SK-N-SH treated with all-trans-retinoic acid at 6 μM for 48 hours (cell line): ENCODE data around the gene SFPQ.
"Not testable (repeated sequence)": the region's sequence is repeated elsewhere in the genome, so short reads cannot be mapped to it uniquely, and the experiment has no call there.

Experiments used
- ATAC-seq: fragments of 200-7000 bp; cut with Tn5 transposase; 3 replicates; pipeline ENCODE4 v1.9.1; 2020; ENCODE audit warnings: mild to moderate bottlenecking, moderate library complexity
- ARNTL ChIP-seq: fragments of 450-650 bp; formaldehyde crosslinking; IDR thresholded peaks from 2 replicates; pipeline ENCODE4 v1.5.0; 2020; ENCODE audit warnings: low read depth, mild to moderate bottlenecking, moderate library complexity, borderline replicate concordance
- BACH2 ChIP-seq: fragments of 250-450 bp; sonication (Bioruptor Pico); IDR thresholded peaks from 2 replicates; pipeline ENCODE4 v1.9.0; 2021; ENCODE audit warnings: mild to moderate bottlenecking, borderline replicate concordance
- CREB5 ChIP-seq: fragments of 250-450 bp; sonication (Bioruptor Pico); IDR thresholded peaks from 2 replicates; pipeline ENCODE4 v1.5.1; 2020; ENCODE audit warnings: low read depth, mild to moderate bottlenecking, moderate library complexity
- CSDC2 ChIP-seq: fragments of 250-450 bp; sonication (Bioruptor Pico); IDR thresholded peaks from 2 replicates; pipeline ENCODE4 v1.5.0; 2020; ENCODE audit warnings: mild to moderate bottlenecking, moderate library complexity
- CSRNP3 ChIP-seq: fragments of 250-450 bp; sonication (Bioruptor Pico); IDR thresholded peaks from 2 replicates; pipeline ENCODE4 v1.5.1; 2021; ENCODE audit warnings: mild to moderate bottlenecking, moderate library complexity
- ESRRG ChIP-seq: fragments of 250-450 bp; sonication (Bioruptor Pico); IDR thresholded peaks from 2 replicates; pipeline ENCODE4 v1.6.1; 2021; ENCODE audit warnings: mild to moderate bottlenecking
- GLIS3 ChIP-seq: fragments of 250-450 bp; sonication (Bioruptor Pico); IDR thresholded peaks from 2 replicates; pipeline ENCODE4 v1.5.0; 2020; ENCODE audit warnings: mild to moderate bottlenecking, moderate library complexity
- ISL1 ChIP-seq: fragments of 250-450 bp; sonication (Bioruptor Pico); IDR thresholded peaks from 2 replicates; pipeline ENCODE4 v2.1.2; 2022; ENCODE audit warnings: mild to moderate bottlenecking, moderate library complexity
- OSR1 ChIP-seq: fragments of 250-450 bp; sonication (Bioruptor Pico); IDR thresholded peaks from 2 replicates; pipeline ENCODE4 v1.8.0; 2022; ENCODE audit warnings: moderate library complexity, mild to moderate bottlenecking, inconsistent platforms
- PATZ1 ChIP-seq: fragments of 250-450 bp; sonication (Bioruptor Pico); IDR thresholded peaks from 2 replicates; pipeline ENCODE4 v1.8.0; 2020; ENCODE audit warnings: mild to moderate bottlenecking, moderate library complexity, borderline replicate concordance
- POU6F1 ChIP-seq: fragments of 250-450 bp; sonication (Bioruptor Pico); IDR thresholded peaks from 2 replicates; pipeline ENCODE4 v1.8.0; 2021; ENCODE audit warnings: low read depth, mild to moderate bottlenecking, moderate library complexity, borderline replicate concordance
- PPARA ChIP-seq: fragments of 250-450 bp; sonication (Bioruptor Pico); IDR thresholded peaks from 2 replicates; pipeline ENCODE4 v1.5.0; 2020; ENCODE audit warnings: mild to moderate bottlenecking, borderline replicate concordance
- RARB ChIP-seq: fragments of 250-450 bp; sonication (Bioruptor Pico); IDR thresholded peaks from 2 replicates; pipeline ENCODE4 v1.8.0; 2021; ENCODE audit warnings: mild to moderate bottlenecking, moderate library complexity
- TCF4 ChIP-seq: fragments of 250-450 bp; sonication (Bioruptor Pico); IDR thresholded peaks from 2 replicates; pipeline ENCODE4 v1.8.0; 2021; ENCODE audit warnings: mild to moderate bottlenecking, moderate library complexity, borderline replicate concordance
- TOX ChIP-seq: fragments of 250-450 bp; sonication (Bioruptor Pico); IDR thresholded peaks from 2 replicates; pipeline ENCODE4 v1.8.0; 2021; ENCODE audit warnings: mild to moderate bottlenecking, moderate library complexity, borderline replicate concordance
- TSHZ2 ChIP-seq: fragments of 250-450 bp; sonication (Bioruptor Pico); IDR thresholded peaks from 2 replicates; pipeline ENCODE4 v1.5.0; 2020; ENCODE audit warnings: mild to moderate bottlenecking, moderate library complexity
- ZFP3 ChIP-seq: fragments of 250-450 bp; sonication (Bioruptor Pico); IDR thresholded peaks from 2 replicates; pipeline ENCODE4 v1.5.0; 2020; ENCODE audit warnings: mild to moderate bottlenecking, moderate library complexity
- ZFP30 ChIP-seq: fragments of 450-650 bp; formaldehyde crosslinking; IDR thresholded peaks from 2 replicates; pipeline ENCODE4 v1.5.0; 2022; ENCODE audit warnings: mild to moderate bottlenecking, moderate library complexity
- ZNF565 ChIP-seq: fragments of 450-650 bp; formaldehyde crosslinking; conservative IDR thresholded peaks from 2 replicates; pipeline ENCODE4 v1.5.0; 2020; ENCODE audit warnings: low read depth, mild to moderate bottlenecking, moderate library complexity
- ZNF70 ChIP-seq: fragments of 450-650 bp; formaldehyde crosslinking; IDR thresholded peaks from 2 replicates; pipeline ENCODE4 v1.5.0; 2020; ENCODE audit warnings: mild to moderate bottlenecking, moderate library complexity

SFPQ gene

GRCh38 chr1:35143737-35144508 lies 49.0 kb downstream of the SFPQ start:
- no peak for ATAC-seq

GRCh38 chr1:35142728-35143127 lies 50.2 kb downstream of the SFPQ start:
- ATAC-seq = not testable (repeated sequence)

More at GRCh38 chr1:35143737-35144508, 49.0 kb downstream of the SFPQ start:
- no peak for TF ChIP-seq BACH2
- TF ChIP-seq, all 23 proteins: peak for 0

- ATAC-seq = not testable (repeated sequence)
These were observed 50.7 kb downstream of the SFPQ start for GRCh38 chr1:35142294-35142693.

GRCh38 chr1:35137590-35137989 lies 55.4 kb downstream of the SFPQ start:
- not testable (repeated sequence) for ATAC-seq

GRCh38 chr1:35136780-35137179 lies 56.2 kb downstream of the SFPQ start:
- no peak for TF ChIP-seq OSR1 (CRISPR knock-in tag)
- no peak for TF ChIP-seq PPARA (CRISPR knock-in tag)
- no peak for TF ChIP-seq CREB5 (CRISPR knock-in tag)
- no peak for TF ChIP-seq TOX (CRISPR knock-in tag)
- no peak for TF ChIP-seq ESRRG (CRISPR knock-in tag)
- no peak for TF ChIP-seq ZNF565
- TF ChIP-seq ZNF70 (CRISPR knock-in tag) = no peak
- TF ChIP-seq GLIS3 (CRISPR knock-in tag) = no peak
- TF ChIP-seq POU6F1 (CRISPR knock-in tag) = no peak
- no peak for TF ChIP-seq RARB (CRISPR knock-in tag)
- no peak for TF ChIP-seq ZFP3 (CRISPR knock-in tag)
- TF ChIP-seq BACH2 = no peak
- TF ChIP-seq ARNTL (CRISPR knock-in tag) = no peak
- TF ChIP-seq ZFP30 = no peak
- no peak for TF ChIP-seq PATZ1
- TF ChIP-seq TSHZ2 = no peak
- TF ChIP-seq TCF4 = no peak
- no peak for TF ChIP-seq CSRNP3
- TF ChIP-seq CSDC2 (CRISPR knock-in tag) = no peak
- TF ChIP-seq ISL1 (CRISPR knock-in tag) = no peak
- TF ChIP-seq, all 23 proteins: peak for 0
- ATAC-seq = no peak
